ENCODE results near the gene MCTP2.

DNA sequence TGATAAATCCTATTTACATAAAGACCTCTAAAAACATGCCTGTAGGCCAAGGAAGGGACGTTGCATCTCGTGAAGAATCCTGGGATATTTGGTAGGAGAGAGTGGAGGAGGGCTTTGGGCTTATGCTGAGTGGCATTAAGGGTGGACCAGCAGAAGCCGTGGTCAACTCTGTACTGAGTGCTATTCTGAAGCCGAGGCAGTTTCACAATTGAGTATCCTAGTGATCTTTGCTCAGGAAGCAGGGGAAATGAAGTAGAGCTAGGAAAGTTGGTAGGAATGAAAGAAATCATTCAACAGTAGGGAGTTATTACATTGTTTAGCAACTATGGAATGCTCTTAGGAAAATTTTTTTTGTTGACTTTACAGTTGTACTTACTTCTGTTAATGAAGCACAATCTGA, 24.2 kb downstream of the MCTP2 start:
- TF ChIP-seq POLR2AphosphoS5 (IDR thresholded peaks at IDR 0.05; ENCODE audit: low read depth, low read length) = no peak
- TF ChIP-seq POLR2A (IDR thresholded peaks at IDR 0.05; ENCODE audit: low read depth, low read length) = no peak
- TF ChIP-seq TAF1 (IDR thresholded peaks at IDR 0.05; ENCODE audit: borderline replicate concordance, low read depth, low read length) = no peak

Measured in GM12892 (cell line).